ENCODE measurements around the gene CAB39. TPM values are rescaled to one million over a fixed set of nuclear protein-coding genes. Genes with fewer than 3 reads are reported as not detected.
A peak's percentile ranks its signal among the peaks of the same experiment; 100 is the strongest.

Gene CAB39
- total RNA-seq, 1 donor from 2014 or later = 62.9 TPM

GRCh38 chr2:230706966-230707365 is 5.7 kb upstream of the CAB39 start:
- H3K27ac ChIP-seq = no peak overlapping the region

GRCh38 chr2:230708204-230708603 is 4.4 kb upstream of the CAB39 start:
- intact Hi-C loops (cut with DNase I) = no loop called here
- H3K36me3 ChIP-seq = no peaks in the 10 kb centered on the region
- DNase-seq (ENCODE audit: low spot score in 2 of 2) = peak in 1 of 2 donors; percentile 41
- TF ChIP-seq CTCF (IDR thresholded peaks at IDR 0.05) = no peak
- no peak overlapping the region for H3K27ac ChIP-seq
- no peaks in the 10 kb centered on the region for H3K4me1 ChIP-seq
- H3K9me3 ChIP-seq = no peaks in the 10 kb centered on the region
- H3K4me3 ChIP-seq = no peak overlapping the region
- no peaks in the 10 kb centered on the region for H3K27me3 ChIP-seq

More at GRCh38 chr2:230706966-230707365, 5.7 kb upstream of the CAB39 start:
- H3K36me3 ChIP-seq = no peaks in the 10 kb centered on the region
- H3K9me3 ChIP-seq = peaks cover 0 to 7% of the 10 kb centered on the region in 2 donors
- peak in 1 of 2 donors; percentile 34 for DNase-seq (ENCODE audit: low spot score in 2 of 2)
- no peaks in the 10 kb centered on the region for H3K4me1 ChIP-seq
- no peak overlapping the region for H3K4me3 ChIP-seq
- intact Hi-C loops (cut with DNase I) = no loop called here
- no peak for TF ChIP-seq CTCF (IDR thresholded peaks at IDR 0.05)
- no peaks in the 10 kb centered on the region for H3K27me3 ChIP-seq

- intact Hi-C loops (cut with DNase I) = loop anchor here (5.0 kb wide), 3 partner anchors 46 to 294 kb away; partner anchors contain the start of gene SP100
- DNase-seq (ENCODE audit: low spot score in 2 of 2) = no peak
- TF ChIP-seq CTCF (IDR thresholded peaks at IDR 0.05) = no peak
- Histone ChIP-seq H3K27me3 (no peaks in the 10 kb centered on the region), H3K36me3 (no peaks in the 10 kb centered on the region), H3K9me3 (no peaks in the 10 kb centered on the region), H3K4me1 (peaks cover 6 to 17% of the 10 kb centered on the region in 2 donors), H3K4me3 (no peak overlapping the region), H3K27ac (no peak overlapping the region)
Measured at GRCh38 chr2:230711224-230711623, 1.4 kb upstream of the CAB39 start.

- Histone ChIP-seq H3K9me3 (no peaks in the 10 kb centered on the region), H3K27me3 (no peaks in the 10 kb centered on the region), H3K36me3 (no peaks in the 10 kb centered on the region), H3K4me1 (peaks cover 17 to 37% of the 10 kb centered on the region in 2 donors), H3K27ac (peak overlapping the region; percentile 97 to 99), H3K4me3 (peak overlapping the region; percentile 66 to 99)
- intact Hi-C loops (cut with DNase I) = loop anchor here (1.0 to 5.0 kb wide), 5 partner anchors 44 to 296 kb away; partner anchors contain the start of gene SP100
- TF ChIP-seq CTCF (IDR thresholded peaks at IDR 0.05) = no peak
- peak in 1 of 2 donors; percentile 73 for DNase-seq (ENCODE audit: low spot score in 2 of 2)
Measured at GRCh38 chr2:230713331-230714135, 891 bp downstream of the CAB39 start.

GRCh38 chr2:230714136-230714480 is 1.5 kb downstream of the CAB39 start:
- TF ChIP-seq CTCF (IDR thresholded peaks at IDR 0.05) = no peak
- intact Hi-C loops (cut with DNase I) = loop anchor here (5.0 kb wide), 3 partner anchors 43 to 297 kb away; partner anchors contain the start of gene SP100
- Histone ChIP-seq H3K4me1 (peaks cover 18 to 37% of the 10 kb centered on the region in 2 donors), H3K27me3 (no peaks in the 10 kb centered on the region), H3K9me3 (no peaks in the 10 kb centered on the region), H3K4me3 (peak overlapping the region; percentile 66 to 99), H3K36me3 (no peaks in the 10 kb centered on the region), H3K27ac (peak overlapping the region; percentile 97 to 99)
- DNase-seq (ENCODE audit: low spot score in 2 of 2) = no peak

All from ascending aorta (tissue), 2 donors.